Esophagus squamous epithelium (tissue), 4 donors: ENCODE results near the gene PPP1R10.

Source experiments
- POLR2A ChIP-seq, 4 donors: fragments of 450-650 bp; IDR thresholded peaks; one replicate each; pipeline ENCODE4 v1.6.1; 2017; ENCODE audit warnings: antibody characterized with exemption in 4 of 4, mild to moderate bottlenecking in 4 of 4, moderate library complexity in 3 of 4
- TF ChIP-seq, protein P1 (sequence below), 6 experiments: fragments of 450-650 bp in 4 of 6; fragments of 200-600 bp in 2 of 6; sonication (generic) in 2 of 6; IDR thresholded peaks; one replicate each; pipeline ENCODE4 v1.5.1; 2016 to 2019; ENCODE audit warnings: antibody characterized with exemption in 6 of 6, mild to moderate bottlenecking in 4 of 6, moderate library complexity in 4 of 6

DNA sequence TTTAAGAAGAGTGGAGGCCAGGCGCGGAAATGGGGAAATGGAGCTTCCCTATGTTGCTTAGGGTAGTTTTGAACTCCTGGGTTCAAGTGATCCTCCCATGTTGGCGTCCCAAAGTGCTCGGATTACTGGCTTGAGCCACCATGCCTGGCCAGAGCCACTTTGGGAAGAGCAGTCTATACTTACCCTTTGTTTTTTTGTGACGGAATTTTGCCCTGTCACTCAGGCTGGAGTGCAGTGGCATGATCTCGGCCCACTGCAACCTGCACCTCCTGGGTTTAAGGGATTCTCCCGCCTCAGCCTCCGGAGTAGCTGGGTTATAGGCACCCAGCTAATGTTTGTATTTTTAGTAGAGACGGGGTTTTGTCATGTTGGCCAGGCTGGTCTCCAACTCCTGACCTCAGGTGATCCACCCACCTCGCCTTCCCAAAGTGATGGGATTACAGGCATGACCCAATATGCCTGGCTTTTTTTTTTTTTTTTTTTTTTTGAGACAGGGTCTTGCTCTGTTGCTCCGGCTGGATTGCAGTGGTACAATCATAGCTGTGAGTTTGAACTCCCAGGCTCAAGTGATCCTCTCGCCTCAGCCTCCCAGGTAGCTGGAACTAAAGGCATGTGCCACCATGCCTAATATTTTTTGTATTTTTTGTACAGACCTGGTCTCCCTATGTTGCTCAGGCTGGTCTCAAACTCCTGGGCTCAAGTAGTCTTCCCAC lies 18.0 kb downstream of the PPP1R10 start:
- TF ChIP-seq, protein P1, sequence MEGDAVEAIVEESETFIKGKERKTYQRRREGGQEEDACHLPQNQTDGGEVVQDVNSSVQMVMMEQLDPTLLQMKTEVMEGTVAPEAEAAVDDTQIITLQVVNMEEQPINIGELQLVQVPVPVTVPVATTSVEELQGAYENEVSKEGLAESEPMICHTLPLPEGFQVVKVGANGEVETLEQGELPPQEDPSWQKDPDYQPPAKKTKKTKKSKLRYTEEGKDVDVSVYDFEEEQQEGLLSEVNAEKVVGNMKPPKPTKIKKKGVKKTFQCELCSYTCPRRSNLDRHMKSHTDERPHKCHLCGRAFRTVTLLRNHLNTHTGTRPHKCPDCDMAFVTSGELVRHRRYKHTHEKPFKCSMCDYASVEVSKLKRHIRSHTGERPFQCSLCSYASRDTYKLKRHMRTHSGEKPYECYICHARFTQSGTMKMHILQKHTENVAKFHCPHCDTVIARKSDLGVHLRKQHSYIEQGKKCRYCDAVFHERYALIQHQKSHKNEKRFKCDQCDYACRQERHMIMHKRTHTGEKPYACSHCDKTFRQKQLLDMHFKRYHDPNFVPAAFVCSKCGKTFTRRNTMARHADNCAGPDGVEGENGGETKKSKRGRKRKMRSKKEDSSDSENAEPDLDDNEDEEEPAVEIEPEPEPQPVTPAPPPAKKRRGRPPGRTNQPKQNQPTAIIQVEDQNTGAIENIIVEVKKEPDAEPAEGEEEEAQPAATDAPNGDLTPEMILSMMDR (IDR thresholded peaks at IDR 0.05), result no peak
- TF ChIP-seq POLR2A (IDR thresholded peaks at IDR 0.05), result no peak
